ENCODE measurements around the gene CCDC148. TPM values are rescaled to one million over a fixed set of nuclear protein-coding genes. Genes with fewer than 3 reads are reported as not detected.

Gene CCDC148
- total RNA-seq, 1 donor from 2014 or later: not detected

- Mint-ChIP-seq H3K27me3 (no peaks in the 10 kb centered on the region), H3K27ac (no peak overlapping the region), H3K9me3 (no peaks in the 10 kb centered on the region), H3K4me3 (no peak overlapping the region), H3K4me1 (no peaks in the 10 kb centered on the region), H3K36me3 (ENCODE audit: low read depth) (no peaks in the 10 kb centered on the region)
- intact Hi-C loops (cut with micrococcal nuclease): no loop called here
- DNase-seq (no peak), ATAC-seq (ENCODE audit: low read depth) (no peak)
- TF ChIP-seq CTCF (IDR thresholded peaks at IDR 0.05): no peak
- ChIA-PET POLR2A (interaction anchor here (0.7 kb wide), 1 partner anchor 273 kb away, joined by 5 read pairs; no protein-coding TSS in a partner anchor), CTCF (no interaction called here)
Measured at GRCh38 chr2:158496986-158497385, 40.4 kb upstream of the CCDC148 start.

GRCh38 chr2:158495175-158495574 lies 38.6 kb upstream of the CCDC148 start:
- Mint-ChIP-seq H3K36me3 (ENCODE audit: low read depth) (no peaks in the 10 kb centered on the region), H3K4me1 (no peaks in the 10 kb centered on the region), H3K4me3 (no peak overlapping the region), H3K27me3 (no peaks in the 10 kb centered on the region), H3K27ac (no peak overlapping the region), H3K9me3 (no peaks in the 10 kb centered on the region)
- ATAC-seq (ENCODE audit: low read depth) (no peak), DNase-seq (no peak)
- ChIA-PET CTCF (interaction anchor here (0.7 kb wide), 1 partner anchor 49 kb away, joined by 3 read pairs; no protein-coding TSS in a partner anchor), POLR2A (no interaction called here)
- TF ChIP-seq CTCF (IDR thresholded peaks at IDR 0.05): no peak
- intact Hi-C loops (cut with micrococcal nuclease): no loop called here

- Mint-ChIP-seq H3K27me3 (no peaks in the 10 kb centered on the region), H3K36me3 (ENCODE audit: low read depth) (no peaks in the 10 kb centered on the region), H3K9me3 (no peaks in the 10 kb centered on the region), H3K27ac (no peak overlapping the region), H3K4me1 (no peaks in the 10 kb centered on the region), H3K4me3 (no peak overlapping the region)
- ChIA-PET CTCF (no interaction called here), POLR2A (no interaction called here)
- TF ChIP-seq CTCF (IDR thresholded peaks at IDR 0.05): no peak
- DNase-seq (no peak), ATAC-seq (ENCODE audit: low read depth) (no peak)
- intact Hi-C loops (cut with micrococcal nuclease): no loop called here
Measured at GRCh38 chr2:158493458-158493857, 36.9 kb upstream of the CCDC148 start.

- Mint-ChIP-seq H3K36me3 (ENCODE audit: low read depth) (no peaks in the 10 kb centered on the region), H3K4me3 (no peak overlapping the region), H3K4me1 (no peaks in the 10 kb centered on the region), H3K27me3 (no peaks in the 10 kb centered on the region), H3K9me3 (no peaks in the 10 kb centered on the region), H3K27ac (no peak overlapping the region)
- POLR2A ChIA-PET: no interaction called here
- no peak for DNase-seq
- CTCF ChIA-PET: no interaction called here
- no peak for ATAC-seq (ENCODE audit: low read depth)
- intact Hi-C loops (cut with micrococcal nuclease): no loop called here
- TF ChIP-seq CTCF (IDR thresholded peaks at IDR 0.05): no peak
Measured at GRCh38 chr2:158491072-158491471, 34.5 kb upstream of the CCDC148 start.

GRCh38 chr2:158489366-158490112 lies 33.0 kb upstream of the CCDC148 start:
- Mint-ChIP-seq H3K9me3 (no peaks in the 10 kb centered on the region), H3K4me3 (no peak overlapping the region), H3K4me1 (no peaks in the 10 kb centered on the region), H3K27me3 (no peaks in the 10 kb centered on the region), H3K36me3 (ENCODE audit: low read depth) (no peaks in the 10 kb centered on the region), H3K27ac (no peak overlapping the region)
- intact Hi-C loops (cut with micrococcal nuclease): no loop called here
- ATAC-seq (ENCODE audit: low read depth): no peak
- CTCF ChIA-PET: no interaction called here
- TF ChIP-seq CTCF (IDR thresholded peaks at IDR 0.05): no peak
- POLR2A ChIA-PET: no interaction called here
- no peak for DNase-seq
